Activated CD8-positive, alpha-beta memory T cell treated with anti-CD3 and anti-CD28 coated beads for 4 hours (primary cell): ENCODE measurements around the gene ARHGEF2.

Experiments
- DNase-seq, 2 donors: peaks; one replicate each; pipeline ENCODE4 v3.0.0-alpha.2; 2020; ENCODE audit warnings: low read depth in 2 of 2

Gene ARHGEF2

DNA sequence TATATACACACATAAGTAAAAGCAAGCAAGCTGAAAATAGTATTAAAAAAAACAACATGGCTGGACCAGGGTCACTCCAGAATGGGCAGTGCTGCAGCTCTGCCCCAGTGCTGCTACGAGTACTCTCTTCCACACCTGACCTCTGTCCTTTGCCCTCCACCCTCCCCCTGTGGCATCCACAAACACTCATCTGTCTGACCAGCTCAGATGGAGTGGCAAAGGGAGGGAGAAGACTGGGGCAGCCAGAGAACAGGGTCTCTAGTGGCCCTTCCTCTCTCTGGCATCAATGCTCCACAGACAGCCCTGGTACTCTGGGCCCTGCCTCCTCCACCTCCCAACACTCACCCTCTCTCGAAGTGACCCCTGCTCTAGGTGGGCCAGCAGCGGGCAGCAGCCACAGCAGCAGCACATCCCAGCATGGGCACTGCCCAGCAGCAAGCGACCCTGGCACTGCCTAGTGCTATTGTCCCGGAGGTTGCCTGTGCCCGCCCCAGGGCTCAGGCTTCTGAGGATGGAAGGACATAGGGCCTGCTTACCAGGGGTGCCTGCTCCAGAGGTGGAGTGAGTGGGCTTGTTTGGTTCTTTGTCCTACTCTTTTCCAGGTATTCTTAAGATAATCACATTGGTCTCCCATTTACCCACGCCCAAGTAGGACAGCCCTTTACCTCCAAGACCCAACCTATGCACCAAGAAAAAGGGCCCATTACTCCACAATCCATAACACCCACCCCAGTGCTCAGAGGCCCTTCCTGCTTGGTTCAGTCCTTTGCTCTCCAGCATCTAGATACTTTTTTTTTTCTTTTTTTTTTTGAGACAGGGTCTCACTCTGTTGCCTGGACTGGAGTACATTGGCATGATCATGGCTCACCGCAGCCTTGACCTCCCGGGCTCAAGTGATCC lies 6.2 kb downstream of the ARHGEF2 start:
- no peak for DNase-seq

DNA sequence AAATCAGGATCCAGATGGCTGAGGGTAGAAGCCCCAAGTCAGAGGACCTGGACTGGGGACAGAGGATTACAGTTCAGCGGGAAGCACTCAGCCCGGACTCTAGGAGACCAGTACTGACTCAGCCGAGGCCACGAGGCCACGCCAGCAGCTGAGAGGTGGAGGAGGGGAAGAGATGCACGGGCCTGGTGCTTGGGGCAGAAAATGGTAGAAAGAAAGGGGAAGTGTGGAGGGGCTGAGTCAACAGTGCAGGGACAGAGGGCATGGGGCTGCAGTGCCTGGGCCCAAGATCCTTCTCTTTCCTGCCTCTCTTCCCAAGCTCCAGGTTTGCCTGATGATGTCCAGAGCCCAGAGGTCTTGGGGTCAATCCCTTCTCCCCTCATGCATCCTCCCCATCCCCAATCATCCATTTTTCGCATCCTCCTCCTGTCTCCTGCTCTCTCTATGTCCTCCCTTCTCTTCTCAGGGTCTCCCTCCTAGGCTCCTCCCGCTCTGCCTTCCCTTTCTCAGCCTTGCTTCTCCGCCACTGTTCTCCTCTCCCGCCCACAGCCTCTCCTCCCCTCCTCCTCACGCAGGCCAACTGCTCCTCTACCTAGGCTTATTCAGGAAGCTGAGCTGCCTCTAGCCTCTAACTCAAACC lies 7.7 kb downstream of the ARHGEF2 start:
- peak in 1 of 2 donors; percentile 14 for DNase-seq

- no peak for DNase-seq
Observed at GRCh38 chr1:155969377-155969791, 9.0 kb downstream of the ARHGEF2 start.

DNA sequence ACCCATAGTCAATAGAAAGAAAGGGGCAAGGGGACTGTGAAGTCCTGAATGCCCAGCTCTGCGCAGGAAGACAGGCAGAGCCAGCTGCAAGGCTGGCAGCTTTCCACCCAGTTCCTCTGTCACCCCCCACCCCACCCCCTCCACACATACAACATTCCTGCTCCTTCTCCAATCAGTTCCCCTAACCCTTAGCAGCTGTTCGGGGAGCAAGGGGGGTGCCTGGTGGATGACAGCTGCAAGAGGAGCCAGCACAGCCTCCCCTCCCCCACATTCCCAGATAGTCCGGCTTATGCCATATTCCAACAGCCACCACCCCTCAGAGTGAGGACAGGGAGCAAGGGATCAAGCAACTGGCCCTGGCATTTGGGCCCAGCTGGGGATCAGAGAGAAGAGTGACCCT lies 9.7 kb downstream of the ARHGEF2 start:
- DNase-seq: no peak

DNA sequence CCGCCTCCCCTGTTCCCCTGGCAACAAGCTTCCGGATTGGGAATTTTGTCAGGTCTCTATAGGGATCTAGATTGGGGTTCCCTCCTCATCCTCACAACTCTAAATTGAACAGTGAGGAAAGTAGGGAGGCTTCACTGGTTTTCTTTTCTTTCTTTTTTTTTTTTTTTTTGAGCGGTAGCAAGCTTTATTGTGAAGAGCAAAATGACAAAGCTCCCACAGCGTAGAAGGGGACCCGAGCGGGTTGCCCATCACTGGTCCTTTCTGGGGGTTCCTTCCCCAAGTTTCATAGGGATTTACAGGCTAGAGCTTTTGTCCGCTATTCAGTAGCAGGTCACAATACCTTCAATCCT lies 10.3 kb downstream of the ARHGEF2 start:
- DNase-seq: no peak

- DNase-seq: no peak
Observed at GRCh38 chr1:155967341-155968050, 10.9 kb downstream of the ARHGEF2 start.

GRCh38 chr1:155966750-155967149 lies 11.6 kb downstream of the ARHGEF2 start:
- DNase-seq: no peak

- no peak for DNase-seq
Observed at GRCh38 chr1:155966135-155966534, 12.2 kb downstream of the ARHGEF2 start.

DNA sequence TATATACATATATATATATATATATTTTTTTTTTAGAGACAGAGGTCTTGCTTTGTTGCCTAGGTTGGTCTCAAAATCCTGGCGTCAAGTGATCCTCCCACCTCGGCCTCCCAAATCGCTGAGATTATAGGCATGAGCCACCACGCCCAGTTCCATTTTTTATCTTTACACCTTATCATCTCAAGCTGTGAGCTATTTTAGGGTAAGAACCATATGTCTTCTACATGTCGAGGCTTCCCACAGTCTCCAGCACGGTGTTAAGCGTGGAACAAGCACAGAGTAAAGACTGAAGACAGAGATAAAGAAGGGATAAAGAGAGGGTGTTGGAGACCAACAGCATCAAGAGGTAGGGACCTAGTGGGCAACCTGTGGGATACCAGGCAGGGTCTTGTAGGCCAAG lies 14.2 kb downstream of the ARHGEF2 start:
- DNase-seq: no peak

DNA sequence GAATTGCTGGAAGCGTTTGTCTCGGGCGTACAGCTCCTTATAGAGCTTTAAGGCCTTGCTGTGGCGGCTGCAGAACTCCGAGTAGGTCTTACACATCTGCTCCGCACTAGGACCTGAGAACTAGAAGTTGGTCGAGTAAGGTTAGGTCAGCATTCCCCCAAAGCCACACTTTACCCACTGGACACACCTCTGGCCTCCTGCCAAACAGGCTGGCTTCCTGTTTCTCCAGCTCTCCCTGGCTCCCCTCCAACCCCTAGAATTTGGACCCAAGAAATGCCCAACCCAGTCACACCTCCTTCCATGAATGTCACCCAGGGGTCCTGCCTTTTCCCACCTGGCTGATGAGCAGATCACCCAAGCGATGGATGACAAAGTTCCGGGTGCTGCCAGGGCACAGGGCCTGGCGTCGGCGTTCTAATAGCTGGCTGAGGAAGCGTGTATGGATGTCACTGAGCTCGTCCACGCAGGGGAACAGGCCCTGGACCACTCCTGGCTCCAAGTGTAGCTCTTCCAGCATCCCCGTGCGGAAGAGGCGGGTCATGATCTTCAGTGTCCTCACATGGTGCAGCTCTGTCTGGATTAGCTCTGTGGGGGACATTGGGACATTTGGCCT lies 15.6 kb downstream of the ARHGEF2 start:
- no peak for DNase-seq

- DNase-seq: no peak
Observed at GRCh38 chr1:155961937-155962336, 16.4 kb downstream of the ARHGEF2 start.

DNA sequence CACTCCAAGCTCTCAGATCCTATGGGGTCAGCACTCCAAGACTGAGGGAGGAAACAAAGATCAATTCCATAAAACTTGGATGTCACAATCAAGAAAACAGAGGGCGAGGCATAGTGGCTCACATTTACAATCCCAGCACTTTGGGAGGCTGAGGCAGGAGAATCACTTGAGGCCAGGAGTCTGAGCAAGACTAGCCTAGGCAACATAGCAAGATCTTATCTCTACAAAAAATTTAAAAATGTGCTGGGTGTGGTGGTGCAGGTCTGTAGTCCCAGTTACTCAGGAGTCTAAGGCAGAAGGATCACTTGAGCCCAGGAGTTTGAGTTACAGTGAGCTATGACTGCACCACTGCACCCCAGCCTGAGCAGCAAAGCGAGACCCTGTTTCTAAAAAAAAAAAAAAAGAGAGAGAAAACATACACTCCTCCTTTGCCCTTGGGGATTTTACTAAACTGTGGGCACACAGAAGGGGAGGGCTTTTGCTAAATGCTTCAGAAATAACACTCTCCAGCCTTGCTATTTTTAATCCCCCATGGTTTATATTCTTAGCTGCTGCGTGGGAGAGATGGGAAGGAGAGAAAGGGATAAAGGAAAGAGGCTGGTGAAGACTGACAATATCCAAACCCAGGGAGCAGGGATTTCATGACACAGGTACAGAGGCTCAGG lies 18.1 kb downstream of the ARHGEF2 start:
- DNase-seq: no peak

- no peak for DNase-seq
Observed at GRCh38 chr1:155957411-155957915, 20.9 kb downstream of the ARHGEF2 start.

DNA sequence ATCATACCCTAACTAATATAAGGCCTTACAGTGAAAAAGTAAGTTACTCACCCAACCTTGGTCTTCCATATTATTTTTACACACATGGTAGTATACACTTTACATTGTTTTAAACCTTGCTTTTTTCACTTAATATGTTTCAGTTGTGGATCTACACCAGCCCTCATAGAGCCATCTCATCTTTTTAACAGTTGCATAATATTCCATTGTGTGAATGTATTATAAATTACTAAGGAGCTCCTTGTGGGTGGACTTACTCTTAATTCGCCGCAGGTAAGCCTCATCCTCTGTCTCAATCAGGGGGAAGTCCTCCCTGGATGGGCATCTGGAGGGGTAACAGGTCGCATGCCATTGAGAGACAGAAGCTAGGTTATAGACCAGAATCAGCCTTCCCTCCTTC lies 23.7 kb downstream of the ARHGEF2 start:
- DNase-seq: no peak

- DNase-seq: no peak
Observed at GRCh38 chr1:155952505-155952890, 25.8 kb downstream of the ARHGEF2 start.

GRCh38 chr1:155951753-155952504 lies 26.4 kb downstream of the ARHGEF2 start:
- DNase-seq: no peak

DNA sequence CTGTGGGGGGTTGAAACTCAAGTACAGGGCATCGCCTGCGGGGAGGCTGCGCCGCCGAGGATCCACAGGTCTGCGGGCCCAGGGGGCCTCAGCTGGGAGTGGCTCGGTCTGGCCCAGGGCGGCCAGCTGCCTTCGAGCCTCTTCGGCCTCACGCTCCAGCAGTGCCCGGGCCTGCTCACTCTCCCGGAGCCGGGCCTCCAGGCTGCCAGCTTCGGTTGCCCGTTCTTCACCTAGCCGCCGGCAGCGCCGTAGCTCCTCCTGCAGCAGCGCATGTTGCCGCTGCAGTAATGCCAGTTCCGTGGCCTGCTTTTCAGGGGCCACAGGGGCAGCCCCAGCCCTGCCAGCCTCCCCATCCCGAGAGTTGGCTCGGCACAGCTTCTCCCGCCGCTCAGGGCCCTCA lies 27.5 kb downstream of the ARHGEF2 start:
- DNase-seq: no peak

GRCh38 chr1:155947741-155948140 lies 30.6 kb downstream of the ARHGEF2 start:
- no peak for DNase-seq

GRCh38 chr1:155947292-155947691 lies 31.1 kb downstream of the ARHGEF2 start:
- no peak for DNase-seq

DNA sequence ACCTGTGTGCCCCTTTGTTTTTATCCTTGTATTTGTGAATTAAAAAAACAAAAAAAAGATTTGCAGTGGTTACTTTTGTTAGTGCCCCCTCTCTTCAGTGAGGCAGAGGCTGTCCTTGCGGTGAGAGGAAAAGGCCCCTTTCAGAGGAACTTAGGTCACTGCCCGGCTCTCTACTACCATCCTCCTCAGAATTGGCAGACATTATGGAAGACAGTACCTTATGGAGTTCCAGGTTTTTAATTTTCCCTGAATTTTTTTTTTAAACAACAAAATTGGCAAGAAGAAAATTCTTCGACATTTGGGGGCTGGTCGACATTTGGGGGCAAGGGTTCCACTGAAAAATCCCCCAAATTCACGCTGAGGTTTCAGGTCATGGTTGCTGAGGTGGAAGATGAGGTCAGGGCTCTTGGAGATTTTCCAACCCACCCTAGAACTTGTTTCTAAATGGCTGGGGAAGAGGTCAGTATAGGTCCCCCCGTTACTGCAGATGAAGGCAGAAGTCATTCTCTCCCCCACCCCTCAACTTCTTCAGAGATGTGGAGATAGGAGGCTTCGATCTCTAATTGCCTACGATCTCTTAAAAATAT lies 31.6 kb downstream of the ARHGEF2 start:
- DNase-seq: no peak

- no peak for DNase-seq
Observed at GRCh38 chr1:155944444-155944799, 33.9 kb downstream of the ARHGEF2 start.
